Loucy (cell line): ENCODE measurements around the gene KLHL21.

ENCODE experiments used
- EZH2phosphoT487 ChIP-seq: fragments of 200-600 bp; IDR thresholded peaks from 2 replicates; pipeline ENCODE4 v1.6.1; 2018; ENCODE audit warnings: antibody characterized with exemption, mild to moderate bottlenecking, moderate library complexity, borderline replicate concordance
- TF ChIP-seq, protein P1 (sequence below): fragments of 200-600 bp; sonication (generic); conservative IDR thresholded peaks from 2 replicates; pipeline ENCODE4 v1.5.1; 2014; ENCODE audit warnings: mild to moderate bottlenecking, antibody characterized with exemption, low read length

DNA sequence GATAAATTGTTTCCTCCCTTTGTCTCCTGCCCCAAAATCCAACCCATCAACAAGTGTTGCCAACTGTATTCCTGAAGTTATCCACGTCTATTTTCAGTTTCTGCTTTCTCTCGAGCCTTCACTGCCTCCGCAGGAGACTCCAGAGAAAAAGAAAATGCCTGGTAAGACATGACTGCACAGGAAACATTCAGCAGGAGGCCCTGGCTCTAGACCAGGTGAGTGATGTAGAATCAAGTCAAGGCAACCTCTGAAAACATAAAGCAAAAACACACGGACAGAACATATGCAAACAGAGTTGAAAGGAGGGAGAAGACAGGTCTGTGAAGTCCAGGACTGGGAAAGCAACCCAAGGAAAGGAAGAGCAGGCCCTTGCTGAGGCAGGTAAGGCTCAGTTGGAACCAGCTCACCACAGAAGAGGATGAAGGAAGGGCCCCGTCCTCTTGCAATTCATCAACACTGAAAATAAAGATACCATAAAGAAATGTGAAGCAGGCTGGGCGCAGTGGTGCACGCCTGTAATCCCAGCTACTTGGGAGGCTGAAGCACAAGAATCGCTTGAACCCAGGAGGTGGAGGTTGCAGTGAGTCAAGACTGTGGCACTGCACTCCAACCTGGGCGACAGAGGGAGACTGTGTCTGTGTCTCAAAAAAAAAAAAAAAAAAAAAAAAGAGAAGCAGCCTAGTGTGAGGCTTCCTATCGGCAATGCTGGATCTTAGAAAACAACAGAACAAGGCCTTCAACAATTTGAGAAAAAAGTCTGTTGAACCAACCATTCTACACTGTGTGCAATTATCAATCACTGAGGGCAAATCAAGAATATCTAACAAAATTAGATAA lies 57.2 kb downstream of the KLHL21 start:
- TF ChIP-seq, protein P1, sequence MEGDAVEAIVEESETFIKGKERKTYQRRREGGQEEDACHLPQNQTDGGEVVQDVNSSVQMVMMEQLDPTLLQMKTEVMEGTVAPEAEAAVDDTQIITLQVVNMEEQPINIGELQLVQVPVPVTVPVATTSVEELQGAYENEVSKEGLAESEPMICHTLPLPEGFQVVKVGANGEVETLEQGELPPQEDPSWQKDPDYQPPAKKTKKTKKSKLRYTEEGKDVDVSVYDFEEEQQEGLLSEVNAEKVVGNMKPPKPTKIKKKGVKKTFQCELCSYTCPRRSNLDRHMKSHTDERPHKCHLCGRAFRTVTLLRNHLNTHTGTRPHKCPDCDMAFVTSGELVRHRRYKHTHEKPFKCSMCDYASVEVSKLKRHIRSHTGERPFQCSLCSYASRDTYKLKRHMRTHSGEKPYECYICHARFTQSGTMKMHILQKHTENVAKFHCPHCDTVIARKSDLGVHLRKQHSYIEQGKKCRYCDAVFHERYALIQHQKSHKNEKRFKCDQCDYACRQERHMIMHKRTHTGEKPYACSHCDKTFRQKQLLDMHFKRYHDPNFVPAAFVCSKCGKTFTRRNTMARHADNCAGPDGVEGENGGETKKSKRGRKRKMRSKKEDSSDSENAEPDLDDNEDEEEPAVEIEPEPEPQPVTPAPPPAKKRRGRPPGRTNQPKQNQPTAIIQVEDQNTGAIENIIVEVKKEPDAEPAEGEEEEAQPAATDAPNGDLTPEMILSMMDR, result no peak
- TF ChIP-seq EZH2phosphoT487, result no peak
